ENCODE results near the gene GALNT7.
A peak's percentile ranks its signal among the peaks of the same experiment; 100 is the strongest.

GALNT7 gene

GRCh38 chr4:173347467-173347866 is 178.9 kb downstream of the GALNT7 start:
- no peak for TF ChIP-seq CTCF (IDR thresholded peaks at IDR 0.05; ENCODE audit: control insufficient read depth, insufficient read depth, low read depth, low read length, missing control alignments)
- no peak overlapping the region for H3K4me3 ChIP-seq (ENCODE audit: control insufficient read depth, low read depth, low read length)
- DNase-seq (ENCODE audit: low read depth): no peak

GRCh38 chr4:173357939-173358338 is 189.3 kb downstream of the GALNT7 start:
- TF ChIP-seq CTCF (IDR thresholded peaks at IDR 0.05; ENCODE audit: control insufficient read depth, insufficient read depth, low read depth, low read length, missing control alignments): no peak
- no peak overlapping the region for H3K4me3 ChIP-seq (ENCODE audit: control insufficient read depth, low read depth, low read length)
- DNase-seq (ENCODE audit: low read depth): no peak

- H3K4me3 ChIP-seq (ENCODE audit: control insufficient read depth, low read depth, low read length): no peak overlapping the region
- DNase-seq (ENCODE audit: low read depth): no peak
- TF ChIP-seq CTCF (IDR thresholded peaks at IDR 0.05; ENCODE audit: control insufficient read depth, insufficient read depth, low read depth, low read length, missing control alignments): peak; percentile 41
Observed at GRCh38 chr4:173360587-173361221, 192.1 kb downstream of the GALNT7 start.

- H3K4me3 ChIP-seq (ENCODE audit: control insufficient read depth, low read depth, low read length): no peak overlapping the region
- TF ChIP-seq CTCF (IDR thresholded peaks at IDR 0.05; ENCODE audit: control insufficient read depth, insufficient read depth, low read depth, low read length, missing control alignments): no peak
- DNase-seq (ENCODE audit: low read depth): no peak
Observed at GRCh38 chr4:173362666-173363065, 194.1 kb downstream of the GALNT7 start.

- no peak for DNase-seq (ENCODE audit: low read depth)
- no peak overlapping the region for H3K4me3 ChIP-seq (ENCODE audit: control insufficient read depth, low read depth, low read length)
- TF ChIP-seq CTCF (IDR thresholded peaks at IDR 0.05; ENCODE audit: control insufficient read depth, insufficient read depth, low read depth, low read length, missing control alignments): no peak
Observed at GRCh38 chr4:173365359-173365996, 196.9 kb downstream of the GALNT7 start.

- no peak overlapping the region for H3K4me3 ChIP-seq (ENCODE audit: control insufficient read depth, low read depth, low read length)
- no peak for DNase-seq (ENCODE audit: low read depth)
- no peak for TF ChIP-seq CTCF (IDR thresholded peaks at IDR 0.05; ENCODE audit: control insufficient read depth, insufficient read depth, low read depth, low read length, missing control alignments)
Observed at GRCh38 chr4:173367285-173367684, 198.7 kb downstream of the GALNT7 start.
